ENCODE results near the gene SBF2.

Gene SBF2

DNA sequence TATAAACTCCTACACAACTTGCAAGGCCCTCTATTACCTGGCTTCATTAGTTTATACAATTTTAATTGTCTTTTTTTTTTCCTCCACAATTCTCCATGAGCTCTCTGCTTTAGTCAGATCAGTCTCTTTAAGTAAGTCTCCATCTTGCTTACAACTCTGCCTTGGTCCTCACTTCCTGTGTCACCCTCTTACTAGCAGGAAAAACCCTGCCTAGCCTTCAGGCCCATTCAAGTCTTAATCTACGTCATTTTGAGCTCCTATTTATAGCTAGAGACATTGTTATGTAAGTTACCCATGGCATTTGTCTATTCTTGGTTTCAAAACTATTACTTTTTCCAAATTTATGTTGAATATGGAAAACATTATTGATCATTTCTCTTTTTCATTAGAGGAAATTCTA is 177.4 kb downstream of the SBF2 start:
- no peak for DNase-seq (ENCODE audit: extremely low spot score)
- POLR2A ChIA-PET, result no interaction called here
- CTCF ChIA-PET, result no interaction called here
- TF ChIP-seq SP1 (IDR thresholded peaks at IDR 0.05) (no peak), ZNF384 (IDR thresholded peaks at IDR 0.05) (no peak), NFRKB (IDR thresholded peaks at IDR 0.05) (no peak), L3MBTL2 (conservative IDR thresholded peaks at IDR 0.05) (no peak), FOXA1 (IDR thresholded peaks at IDR 0.05) (no peak), ELF4 (IDR thresholded peaks at IDR 0.05) (no peak), FOXK2 (IDR thresholded peaks at IDR 0.05) (no peak), BHLHE40 (IDR thresholded peaks at IDR 0.05; ENCODE audit: borderline replicate concordance) (no peak), CTBP1 (IDR thresholded peaks at IDR 0.05; ENCODE audit: borderline replicate concordance) (no peak), FOXM1 (IDR thresholded peaks at IDR 0.05; ENCODE audit: borderline replicate concordance) (no peak), SUZ12 (IDR thresholded peaks at IDR 0.05) (no peak), TARDBP (IDR thresholded peaks at IDR 0.05) (no peak), LEF1 (IDR thresholded peaks at IDR 0.05; ENCODE audit: borderline replicate concordance) (no peak)
- TF ChIP-seq, protein P1, sequence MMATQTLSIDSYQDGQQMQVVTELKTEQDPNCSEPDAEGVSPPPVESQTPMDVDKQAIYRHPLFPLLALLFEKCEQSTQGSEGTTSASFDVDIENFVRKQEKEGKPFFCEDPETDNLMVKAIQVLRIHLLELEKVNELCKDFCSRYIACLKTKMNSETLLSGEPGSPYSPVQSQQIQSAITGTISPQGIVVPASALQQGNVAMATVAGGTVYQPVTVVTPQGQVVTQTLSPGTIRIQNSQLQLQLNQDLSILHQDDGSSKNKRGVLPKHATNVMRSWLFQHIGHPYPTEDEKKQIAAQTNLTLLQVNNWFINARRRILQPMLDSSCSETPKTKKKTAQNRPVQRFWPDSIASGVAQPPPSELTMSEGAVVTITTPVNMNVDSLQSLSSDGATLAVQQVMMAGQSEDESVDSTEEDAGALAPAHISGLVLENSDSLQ (IDR thresholded peaks at IDR 0.05), result no peak

DNA sequence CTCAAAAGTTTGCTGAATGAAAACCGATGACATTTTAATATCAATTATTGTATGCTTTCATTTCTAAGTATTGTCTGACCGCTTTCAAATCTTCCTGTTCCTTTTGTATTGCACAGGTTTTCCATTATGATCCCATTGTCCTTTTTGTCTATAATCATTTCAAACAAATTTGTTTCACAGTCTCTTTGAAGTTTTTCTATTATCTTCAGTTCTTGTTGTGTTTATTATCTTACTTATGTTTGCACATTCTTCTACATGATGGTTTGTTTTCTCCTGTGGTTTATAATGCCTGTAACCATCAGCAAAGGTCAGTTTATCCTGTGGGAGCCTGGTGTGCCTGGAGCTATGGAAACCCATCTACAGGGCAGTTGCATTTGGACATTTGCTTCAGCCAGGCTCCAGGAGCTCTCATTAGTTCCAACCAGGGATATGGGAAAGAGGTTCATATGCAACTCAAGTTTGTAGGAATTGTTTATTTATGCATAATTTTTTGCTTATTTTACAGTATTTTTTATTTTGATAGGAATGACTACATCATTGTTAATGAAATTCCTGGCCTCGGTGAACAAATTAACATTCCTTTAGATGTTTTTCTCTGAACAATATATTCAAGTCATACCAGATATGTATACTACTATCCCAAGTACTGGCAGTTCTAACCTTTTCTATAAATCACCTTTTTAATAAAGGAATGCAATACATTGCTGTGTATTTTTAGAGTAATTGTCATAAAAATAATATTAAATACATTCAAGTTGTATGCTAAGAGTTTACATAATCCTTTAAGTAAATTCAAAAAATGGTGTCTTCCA is 179.2 kb downstream of the SBF2 start:
- ChIA-PET POLR2A (no interaction called here), CTCF (no interaction called here)
- no peak for TF ChIP-seq FOXA1 (IDR thresholded peaks at IDR 0.05)
- no peak for TF ChIP-seq BHLHE40 (IDR thresholded peaks at IDR 0.05; ENCODE audit: borderline replicate concordance)
- TF ChIP-seq ARNT (IDR thresholded peaks at IDR 0.05), result no peak
- TF ChIP-seq FOXK2 (IDR thresholded peaks at IDR 0.05), result no peak
- no peak for TF ChIP-seq L3MBTL2 (conservative IDR thresholded peaks at IDR 0.05)
- TF ChIP-seq NFRKB (IDR thresholded peaks at IDR 0.05), result no peak
- no peak for TF ChIP-seq HDGF (IDR thresholded peaks at IDR 0.05; ENCODE audit: borderline replicate concordance)
- TF ChIP-seq, protein P1 (IDR thresholded peaks at IDR 0.05), result no peak
- TF ChIP-seq ELF4 (IDR thresholded peaks at IDR 0.05), result no peak
- TF ChIP-seq SUZ12 (IDR thresholded peaks at IDR 0.05), result no peak
- TF ChIP-seq LEF1 (IDR thresholded peaks at IDR 0.05; ENCODE audit: borderline replicate concordance), result no peak
- TF ChIP-seq FOXM1 (IDR thresholded peaks at IDR 0.05; ENCODE audit: borderline replicate concordance), result no peak
- no peak for DNase-seq (ENCODE audit: extremely low spot score)

DNA sequence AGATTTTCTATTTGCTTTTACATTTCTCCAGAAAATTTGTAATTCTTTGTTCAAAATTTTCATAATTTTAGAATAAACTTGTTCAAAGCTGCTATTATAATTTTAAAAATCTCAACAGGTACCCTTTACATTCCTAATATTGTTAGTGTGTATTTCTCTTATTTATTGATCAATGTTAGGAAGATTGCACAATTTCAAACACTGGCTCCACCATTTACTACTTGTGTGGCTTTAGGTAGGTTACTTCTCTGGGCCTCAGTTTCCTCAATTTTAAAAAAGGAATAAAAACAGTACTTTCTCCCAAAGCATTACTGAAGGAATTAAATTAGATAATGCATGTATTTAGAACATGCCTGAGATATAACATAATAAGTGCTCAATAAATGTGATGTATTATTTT is 180.2 kb downstream of the SBF2 start:
- TF ChIP-seq, protein P1 (IDR thresholded peaks at IDR 0.05), result no peak
- TF ChIP-seq SUZ12 (IDR thresholded peaks at IDR 0.05) (no peak), FOXK2 (IDR thresholded peaks at IDR 0.05) (no peak), FOXM1 (IDR thresholded peaks at IDR 0.05; ENCODE audit: borderline replicate concordance) (no peak), FOXA1 (IDR thresholded peaks at IDR 0.05) (no peak), L3MBTL2 (conservative IDR thresholded peaks at IDR 0.05) (no peak), ZNF384 (IDR thresholded peaks at IDR 0.05) (no peak), BHLHE40 (IDR thresholded peaks at IDR 0.05; ENCODE audit: borderline replicate concordance) (no peak), ELF4 (IDR thresholded peaks at IDR 0.05) (no peak), LEF1 (IDR thresholded peaks at IDR 0.05; ENCODE audit: borderline replicate concordance) (no peak), TARDBP (IDR thresholded peaks at IDR 0.05) (no peak), CTBP1 (IDR thresholded peaks at IDR 0.05; ENCODE audit: borderline replicate concordance) (no peak), NFRKB (IDR thresholded peaks at IDR 0.05) (no peak), ARNT (IDR thresholded peaks at IDR 0.05) (no peak), SP1 (IDR thresholded peaks at IDR 0.05) (no peak), HDGF (IDR thresholded peaks at IDR 0.05; ENCODE audit: borderline replicate concordance) (no peak)

DNA sequence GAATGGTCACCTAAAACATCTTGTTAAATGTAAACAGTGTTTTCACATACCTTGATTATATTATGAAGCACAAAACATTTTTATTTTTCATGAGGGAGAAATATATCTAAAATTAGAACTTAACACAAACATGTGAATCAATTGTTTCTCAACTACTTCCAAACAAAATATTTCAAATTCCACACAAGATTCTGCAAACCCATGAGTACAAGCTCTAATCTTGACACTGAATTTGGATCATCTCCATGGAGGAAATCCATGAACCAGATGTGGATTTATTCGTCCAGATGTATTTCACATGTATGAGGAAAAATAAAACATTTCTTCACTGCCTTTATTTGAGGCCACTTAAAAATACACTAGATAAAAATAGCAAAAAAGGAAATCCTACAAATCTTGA is 184.2 kb downstream of the SBF2 start:
- CTCF ChIA-PET, result no interaction called here
- POLR2A ChIA-PET, result interaction anchor here (0.6 kb wide), 1 partner anchor 197 kb away, joined by 4 read pairs; no protein-coding TSS in a partner anchor
- TF ChIP-seq, protein P1 (IDR thresholded peaks at IDR 0.05), result no peak
- no peak for TF ChIP-seq HDGF (IDR thresholded peaks at IDR 0.05; ENCODE audit: borderline replicate concordance)
- no peak for TF ChIP-seq ARNT (IDR thresholded peaks at IDR 0.05)
- no peak for TF ChIP-seq LEF1 (IDR thresholded peaks at IDR 0.05; ENCODE audit: borderline replicate concordance)
- TF ChIP-seq SP1 (IDR thresholded peaks at IDR 0.05), result no peak
- no peak for TF ChIP-seq ZNF384 (IDR thresholded peaks at IDR 0.05)
- no peak for TF ChIP-seq FOXM1 (IDR thresholded peaks at IDR 0.05; ENCODE audit: borderline replicate concordance)
- TF ChIP-seq CTBP1 (IDR thresholded peaks at IDR 0.05; ENCODE audit: borderline replicate concordance), result no peak
- TF ChIP-seq FOXK2 (IDR thresholded peaks at IDR 0.05), result no peak
- DNase-seq (ENCODE audit: extremely low spot score), result no peak

More for the DNA sequence above, 180.2 kb downstream of the SBF2 start:
- ChIA-PET POLR2A (no interaction called here), CTCF (interaction anchor here (0.7 kb wide), 1 partner anchor 12 kb away, joined by 8 read pairs; no protein-coding TSS in a partner anchor)
- no peak for DNase-seq (ENCODE audit: extremely low spot score)

DNA sequence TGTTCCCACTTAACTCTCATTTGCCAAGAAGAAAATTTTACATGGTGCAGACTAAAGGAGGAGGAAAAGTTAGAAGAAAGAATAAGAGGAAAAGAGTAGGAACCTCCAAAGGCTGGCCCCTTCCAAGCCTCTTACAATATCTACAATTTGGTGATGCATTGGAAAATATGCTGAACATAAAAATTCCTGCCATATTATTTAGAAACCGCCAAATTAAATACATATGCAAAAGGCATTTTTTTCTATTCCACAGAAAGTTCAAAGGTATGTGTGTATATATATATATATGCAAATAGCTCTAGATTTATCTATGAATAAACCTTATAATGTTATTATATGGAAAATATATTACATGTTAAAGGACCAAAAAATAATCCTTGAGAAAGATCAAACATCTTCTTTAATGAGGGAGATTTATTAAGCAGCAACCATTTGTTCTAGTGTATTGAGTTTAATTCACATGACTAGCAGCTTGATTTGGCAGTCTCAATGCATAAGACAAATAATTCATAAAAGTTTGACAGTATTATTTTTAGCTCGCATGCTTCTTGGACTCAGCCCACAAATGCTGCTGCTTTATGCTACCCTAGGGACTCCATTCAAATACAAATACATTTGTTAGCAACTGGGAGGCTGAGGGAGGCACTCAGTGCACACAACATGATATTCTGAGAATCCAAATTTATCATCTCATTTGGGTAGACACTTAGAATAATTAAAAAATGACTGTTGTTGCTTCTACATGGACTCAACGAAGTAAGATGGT is 184.9 kb downstream of the SBF2 start:
- POLR2A ChIA-PET, result interaction anchor here (0.6 kb wide), 1 partner anchor 197 kb away, joined by 4 read pairs; no protein-coding TSS in a partner anchor
- CTCF ChIA-PET, result no interaction called here
- TF ChIP-seq FOXK2 (IDR thresholded peaks at IDR 0.05), result no peak
- TF ChIP-seq SP1 (IDR thresholded peaks at IDR 0.05), result no peak
- TF ChIP-seq CTBP1 (IDR thresholded peaks at IDR 0.05; ENCODE audit: borderline replicate concordance), result no peak
- TF ChIP-seq TARDBP (IDR thresholded peaks at IDR 0.05), result no peak
- TF ChIP-seq ARNT (IDR thresholded peaks at IDR 0.05), result no peak
- no peak for TF ChIP-seq HDGF (IDR thresholded peaks at IDR 0.05; ENCODE audit: borderline replicate concordance)
- no peak for TF ChIP-seq BHLHE40 (IDR thresholded peaks at IDR 0.05; ENCODE audit: borderline replicate concordance)
- no peak for TF ChIP-seq ELF4 (IDR thresholded peaks at IDR 0.05)
- no peak for TF ChIP-seq FOXM1 (IDR thresholded peaks at IDR 0.05; ENCODE audit: borderline replicate concordance)
- no peak for TF ChIP-seq ZNF384 (IDR thresholded peaks at IDR 0.05)
- no peak for TF ChIP-seq SUZ12 (IDR thresholded peaks at IDR 0.05)
- TF ChIP-seq NFRKB (IDR thresholded peaks at IDR 0.05), result no peak
- TF ChIP-seq L3MBTL2 (conservative IDR thresholded peaks at IDR 0.05), result no peak
- TF ChIP-seq FOXA1 (IDR thresholded peaks at IDR 0.05), result no peak
- no peak for TF ChIP-seq LEF1 (IDR thresholded peaks at IDR 0.05; ENCODE audit: borderline replicate concordance)
- no peak for DNase-seq (ENCODE audit: extremely low spot score)

Data from HEK293T (cell line).